Parathyroid adenoma (tissue), 2 donors: Measurements from ENCODE around the gene OR2B2.

Source experiments
- H2AFZ ChIP-seq: fragments of 300-600 bp; sonication (generic); one replicate; pipeline ENCODE4 v1.7.0; 2017; ENCODE audit warnings: antibody characterized with exemption, mild to moderate bottlenecking
- H3K27ac ChIP-seq: fragments of 300-600 bp; sonication (generic); one replicate; pipeline ENCODE4 v1.7.0; 2017
- H3K27me3 ChIP-seq: fragments of 300-600 bp; sonication (generic); one replicate; pipeline ENCODE4 v1.7.0; 2017; ENCODE audit warnings: low read length; ENCODE audit not compliant: control insufficient read depth, insufficient read depth
- H3K36me3 ChIP-seq: fragments of 300-600 bp; sonication (generic); one replicate; pipeline ENCODE4 v1.7.0; 2017; ENCODE audit warnings: low read length; ENCODE audit not compliant: control insufficient read depth, insufficient read depth
- H3K4me1 ChIP-seq: fragments of 300-600 bp; sonication (generic); one replicate; pipeline ENCODE4 v1.7.0; 2017; ENCODE audit warnings: control low read depth
- H3K4me2 ChIP-seq: fragments of 300-600 bp; sonication (generic); one replicate; pipeline ENCODE4 v1.7.0; 2017; ENCODE audit warnings: low read length
- H3K4me3 ChIP-seq: fragments of 300-600 bp; sonication (generic); one replicate; pipeline ENCODE4 v1.7.0; 2017; ENCODE audit warnings: low read depth, low read length
- H3K79me2 ChIP-seq: fragments of 300-600 bp; sonication (generic); one replicate; pipeline ENCODE4 v1.7.0; 2017; ENCODE audit warnings: control low read depth
- H3K9ac ChIP-seq: fragments of 300-600 bp; sonication (generic); one replicate; pipeline ENCODE4 v1.7.0; 2017; ENCODE audit warnings: mild to moderate bottlenecking
- H3K9me3 ChIP-seq: fragments of 300-600 bp; sonication (generic); one replicate; pipeline ENCODE4 v1.7.0; 2017; ENCODE audit warnings: low read length; ENCODE audit not compliant: control insufficient read depth
- CTCF ChIP-seq: fragments of 300-600 bp; sonication (generic); IDR thresholded peaks from one replicate; pipeline ENCODE4 v1.7.0; 2017; ENCODE audit warnings: antibody characterized with exemption, mild to moderate bottlenecking
- donor health status: primary hyperparathyroidism.

OR2B2 gene

GRCh38 chr6:27889628-27890444 lies 22.4 kb downstream of the OR2B2 start:
- Histone ChIP-seq H3K9me3 (no peaks in the 10 kb centered on the region), H3K9ac (no peak overlapping the region), H3K4me2 (no peak overlapping the region), H3K79me2 (no peaks in the 10 kb centered on the region), H2AFZ (peak overlapping the region; percentile 63), H3K36me3 (no peaks in the 10 kb centered on the region), H3K27ac (no peak overlapping the region), H3K4me3 (no peak overlapping the region), H3K4me1 (no peaks in the 10 kb centered on the region), H3K27me3 (no peaks in the 10 kb centered on the region)
- no peak for TF ChIP-seq CTCF

GRCh38 chr6:27889275-27889627 lies 22.9 kb downstream of the OR2B2 start:
- Histone ChIP-seq H3K79me2 (no peaks in the 10 kb centered on the region), H3K27me3 (no peaks in the 10 kb centered on the region), H3K9ac (no peak overlapping the region), H3K4me3 (no peak overlapping the region), H3K9me3 (no peaks in the 10 kb centered on the region), H3K4me2 (no peak overlapping the region), H3K36me3 (no peaks in the 10 kb centered on the region), H3K4me1 (no peaks in the 10 kb centered on the region), H2AFZ (no peak overlapping the region), H3K27ac (no peak overlapping the region)
- no peak for TF ChIP-seq CTCF

GRCh38 chr6:27888566-27888965 lies 23.6 kb downstream of the OR2B2 start:
- Histone ChIP-seq H3K79me2 (no peaks in the 10 kb centered on the region), H3K36me3 (no peaks in the 10 kb centered on the region), H2AFZ (no peak overlapping the region), H3K4me3 (no peak overlapping the region), H3K27ac (no peak overlapping the region), H3K27me3 (no peaks in the 10 kb centered on the region), H3K9me3 (no peaks in the 10 kb centered on the region), H3K4me2 (no peak overlapping the region), H3K9ac (no peak overlapping the region), H3K4me1 (no peaks in the 10 kb centered on the region)
- no peak for TF ChIP-seq CTCF

GRCh38 chr6:27886073-27886472 lies 26.1 kb downstream of the OR2B2 start:
- Histone ChIP-seq H3K9me3 (no peaks in the 10 kb centered on the region), H3K4me2 (no peak overlapping the region), H3K27ac (no peak overlapping the region), H3K36me3 (no peaks in the 10 kb centered on the region), H3K4me1 (no peaks in the 10 kb centered on the region), H3K9ac (no peak overlapping the region), H3K27me3 (no peaks in the 10 kb centered on the region), H2AFZ (no peak overlapping the region), H3K79me2 (no peaks in the 10 kb centered on the region), H3K4me3 (no peak overlapping the region)
- no peak for TF ChIP-seq CTCF

GRCh38 chr6:27883136-27883535 lies 29.1 kb downstream of the OR2B2 start:
- H3K4me2 ChIP-seq = no peak overlapping the region
- H3K79me2 ChIP-seq = no peaks in the 10 kb centered on the region
- no peaks in the 10 kb centered on the region for H3K9me3 ChIP-seq
- no peak overlapping the region for H3K9ac ChIP-seq
- no peaks in the 10 kb centered on the region for H3K27me3 ChIP-seq
- H3K36me3 ChIP-seq = no peaks in the 10 kb centered on the region
- no peaks in the 10 kb centered on the region for H3K4me1 ChIP-seq
- H3K4me3 ChIP-seq = no peak overlapping the region
- no peak overlapping the region for H3K27ac ChIP-seq
- TF ChIP-seq CTCF = no peak
- H2AFZ ChIP-seq = no peak overlapping the region
